DMS153 treated with DMSO at 0.1 percent for 48 hours (cell line): ENCODE measurements around the gene PGM2.

Experiments used
- DNase-seq: peaks from one replicate; lab custom pipeline; 2025; ENCODE audit not compliant: unreplicated experiment; lab: John Stamatoyannopoulos, UW

PGM2 gene

GRCh38 chr4:37860266-37860665 is 33.8 kb downstream of the PGM2 start:
- DNase-seq: no peak

- no peak for DNase-seq
Observed at GRCh38 chr4:37862961-37863360, 36.5 kb downstream of the PGM2 start.

GRCh38 chr4:37864786-37865185 is 38.3 kb downstream of the PGM2 start:
- no peak for DNase-seq

- DNase-seq: no peak
Observed at GRCh38 chr4:37865450-37865849, 39.0 kb downstream of the PGM2 start.

GRCh38 chr4:37867102-37867501 is 40.6 kb downstream of the PGM2 start:
- DNase-seq: no peak

GRCh38 chr4:37868238-37868637 is 41.8 kb downstream of the PGM2 start:
- no peak for DNase-seq

- DNase-seq: no peak
Observed at GRCh38 chr4:37872310-37872988, 46.0 kb downstream of the PGM2 start.

- no peak for DNase-seq
Observed at GRCh38 chr4:37873386-37873785, 46.9 kb downstream of the PGM2 start.

- DNase-seq: no peak
Observed at GRCh38 chr4:37876156-37876555, 49.7 kb downstream of the PGM2 start.

GRCh38 chr4:37879365-37879764 is 52.9 kb downstream of the PGM2 start:
- no peak for DNase-seq

- no peak for DNase-seq
Observed at GRCh38 chr4:37881811-37882210, 55.3 kb downstream of the PGM2 start.

GRCh38 chr4:37882665-37883296 is 56.3 kb downstream of the PGM2 start:
- no peak for DNase-seq

- no peak for DNase-seq
Observed at GRCh38 chr4:37884855-37885487, 58.5 kb downstream of the PGM2 start.

GRCh38 chr4:37885496-37885895 is 59.0 kb downstream of the PGM2 start:
- DNase-seq: no peak

- no peak for DNase-seq
Observed at GRCh38 chr4:37889849-37890800, 63.6 kb downstream of the PGM2 start.

- DNase-seq: no peak
Observed at GRCh38 chr4:37890801-37891259, 64.3 kb downstream of the PGM2 start, which contains the start of gene TBC1D1. Gene TBC1D1 (plus strand): TSS chr4:37891084. CDS start chr4:37902096, 11,012 bp downstream.

GRCh38 chr4:37891260-37892159 is 65.0 kb downstream of the PGM2 start:
- DNase-seq: no peak

GRCh38 chr4:37892641-37893040 is 66.2 kb downstream of the PGM2 start:
- no peak for DNase-seq

- no peak for DNase-seq
Observed at GRCh38 chr4:37893164-37893563, 66.7 kb downstream of the PGM2 start.

GRCh38 chr4:37895271-37895670 is 68.8 kb downstream of the PGM2 start:
- no peak for DNase-seq
